ENCODE data around the gene CHAMP1.

GRCh38 chr13:114285166-114285808, 29.0 kb upstream of the CHAMP1 start:
- TF ChIP-seq EZH2 (IDR thresholded peaks at IDR 0.05), result no peak
- no peak for TF ChIP-seq POLR2AphosphoS5 (IDR thresholded peaks at IDR 0.05; ENCODE audit: borderline replicate concordance, low read depth, low read length)
